Cardiac muscle cell (in vitro differentiated cells and primary cell): ENCODE measurements around the gene RPS19BP1. TPM values are rescaled to one million over a fixed set of nuclear protein-coding genes. Genes with fewer than 3 reads are reported as not detected.

Source experiments
- DNase-seq, 2 donors: peaks; one replicate each; pipeline versions ENCODE4 v3.0.0 to v3.0.0-alpha.2; 2010 to 2017; ENCODE audit warnings: low read depth in 1 of 2, low spot score in 1 of 2
- H3K27ac ChIP-seq: fragments of 200-600 bp; sonication (generic); 2 replicates; pipeline ENCODE4 v1.5.1; 2016
- H3K27me3 ChIP-seq: fragments of 200-600 bp; sonication (generic); 2 replicates; pipeline ENCODE4 v1.6.0; 2016; ENCODE audit warnings: control low read depth
- H3K36me3 ChIP-seq: fragments of 200-600 bp; sonication (generic); 2 replicates; pipeline ENCODE4 v1.5.1; 2016; ENCODE audit warnings: control low read depth
- H3K4me1 ChIP-seq: fragments of 200-600 bp; sonication (generic); 2 replicates; pipeline ENCODE4 v1.8.1; 2017; ENCODE audit warnings: low read depth, mild to moderate bottlenecking, mixed run types
- H3K4me3 ChIP-seq: fragments of 200-600 bp; sonication (generic); 2 replicates; pipeline ENCODE4 v1.5.1; 2016; ENCODE audit warnings: mild to moderate bottlenecking
- H3K9me3 ChIP-seq: fragments of 200-600 bp; sonication (generic); 2 replicates; pipeline ENCODE4 v1.5.1; 2017; ENCODE audit warnings: low read depth, mild to moderate bottlenecking, control low read depth
- CTCF ChIP-seq: IDR thresholded peaks from 2 replicates; pipeline ENCODE4 v1.5.1; 2012; ENCODE audit warnings: low read depth, mild to moderate bottlenecking, low read length
- polyA plus RNA-seq: library from polyadenylated mRNA; unstranded; fragments of >200 nt; fragmentation: Nextera tagmentation; extraction: Ambion mirVana; gene quantifications from 2 replicates; pipeline ENCODE4 v1.2.1, GENCODE V29; 2016
- total RNA-seq: library from RNA; depleted of rRNA; stranded (reverse); fragments of >200 nt; gene quantifications from 2 replicates; pipeline ENCODE4 v1.2.3, GENCODE V29; 2016

Gene RPS19BP1
- total and polyA plus RNA-seq, 2 experiments from 2014 or later = 144 to 150 TPM

DNA sequence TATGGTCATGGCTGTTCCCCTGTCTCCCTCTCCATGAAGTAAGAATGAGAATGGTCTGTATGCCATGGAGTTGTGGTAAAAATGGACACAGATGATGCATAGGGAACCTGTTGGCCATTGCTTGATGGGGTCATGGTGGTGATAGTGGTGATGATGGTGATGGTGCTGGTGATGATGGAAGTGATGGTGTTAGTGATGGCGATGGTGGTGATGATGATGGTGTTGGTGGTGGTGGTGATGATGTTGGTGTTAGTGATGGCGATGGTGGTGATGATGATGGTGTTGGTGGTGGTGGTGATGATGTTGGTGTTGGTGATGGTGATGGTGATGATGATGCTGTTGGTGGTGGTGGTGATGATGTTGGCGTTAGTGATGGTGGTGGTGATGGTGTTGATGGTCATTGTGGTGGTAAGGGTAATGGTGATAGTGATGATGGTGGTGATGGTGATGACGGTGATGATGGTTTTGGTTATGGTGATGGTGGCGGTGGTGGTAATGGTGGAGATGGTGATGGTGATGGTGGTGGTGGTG lies 32.9 kb upstream of the RPS19BP1 start:
- TF ChIP-seq CTCF = no peak
- Histone ChIP-seq H3K27ac (no peak overlapping the region), H3K27me3 (no peaks in the 10 kb centered on the region), H3K36me3 (no peaks in the 10 kb centered on the region), H3K9me3 (peaks cover 3% of the 10 kb centered on the region), H3K4me3 (no peak overlapping the region), H3K4me1 (no peaks in the 10 kb centered on the region)
- no peak for DNase-seq

DNA sequence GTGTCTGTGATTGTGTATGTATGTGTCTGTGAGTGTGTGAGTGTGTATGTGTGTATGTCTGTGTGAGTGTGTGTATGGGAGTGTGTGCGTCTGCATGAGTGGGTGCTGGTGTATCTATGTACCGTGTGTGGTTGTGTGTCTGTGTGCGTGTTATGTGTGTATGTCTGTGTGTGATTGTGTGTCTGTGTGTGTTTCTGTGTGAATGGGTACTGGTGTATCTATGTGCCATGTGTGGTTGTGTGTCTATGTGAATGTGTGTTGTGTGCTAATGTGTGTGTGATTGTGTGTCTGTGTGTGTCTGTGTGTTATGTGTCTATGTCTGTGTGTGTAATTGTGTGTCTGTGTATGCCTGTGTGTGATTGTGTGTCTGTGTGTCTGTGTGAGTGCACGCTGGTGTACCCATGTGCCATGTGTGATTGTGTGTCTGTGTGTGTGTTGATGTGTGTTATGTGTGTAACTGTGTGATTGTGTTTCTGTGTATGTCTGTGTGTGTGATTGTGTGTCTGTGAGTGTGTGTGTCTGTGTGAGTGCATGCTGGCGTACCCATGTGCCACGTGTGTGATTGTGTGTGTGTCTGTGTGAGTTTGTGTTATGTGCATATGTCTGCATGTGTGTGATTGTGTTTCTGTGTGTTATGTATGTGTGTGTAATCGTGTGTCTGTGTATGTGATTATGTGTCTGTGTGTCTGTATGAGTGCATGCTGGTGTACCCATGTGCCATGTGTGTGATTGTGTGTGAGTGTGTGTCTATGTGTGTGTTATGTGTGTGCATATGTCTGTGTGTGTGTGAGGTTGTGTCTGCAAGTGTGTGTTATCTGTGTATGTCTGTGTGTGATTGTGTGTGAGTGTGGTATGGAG lies 31.3 kb upstream of the RPS19BP1 start:
- H3K36me3 ChIP-seq = no peaks in the 10 kb centered on the region
- no peak for TF ChIP-seq CTCF
- H3K9me3 ChIP-seq = peaks cover 3% of the 10 kb centered on the region
- H3K27ac ChIP-seq = no peak overlapping the region
- no peak for DNase-seq
- H3K27me3 ChIP-seq = peaks cover 7% of the 10 kb centered on the region
- no peak overlapping the region for H3K4me3 ChIP-seq
- H3K4me1 ChIP-seq = peaks cover 6% of the 10 kb centered on the region

GRCh38 chr22:39562839-39563489 lies 30.4 kb upstream of the RPS19BP1 start:
- no peak for DNase-seq
- H3K27ac ChIP-seq = no peak overlapping the region
- H3K4me1 ChIP-seq = peaks cover 6% of the 10 kb centered on the region
- H3K9me3 ChIP-seq = peaks cover 3% of the 10 kb centered on the region
- H3K27me3 ChIP-seq = peaks cover 15% of the 10 kb centered on the region
- H3K36me3 ChIP-seq = no peaks in the 10 kb centered on the region
- H3K4me3 ChIP-seq = no peak overlapping the region
- no peak for TF ChIP-seq CTCF

- no peak for DNase-seq
- H3K9me3 ChIP-seq = peaks cover 3% of the 10 kb centered on the region
These were observed 27.6 kb upstream of the RPS19BP1 start for GRCh38 chr22:39560127-39560526.

More at GRCh38 chr22:39560127-39560526, 27.6 kb upstream of the RPS19BP1 start:
- no peak overlapping the region for H3K27ac ChIP-seq
- H3K4me3 ChIP-seq = no peak overlapping the region
- H3K36me3 ChIP-seq = no peaks in the 10 kb centered on the region
- peaks cover 6% of the 10 kb centered on the region for H3K4me1 ChIP-seq
- peaks cover 41% of the 10 kb centered on the region for H3K27me3 ChIP-seq
- TF ChIP-seq CTCF = no peak
